NOMO-1 treated with DMSO at 0.1 percent for 48 hours (cell line): ENCODE data around the gene DDX1.

Experiments used
- DNase-seq: peaks from one replicate; lab custom pipeline; 2025; ENCODE audit not compliant: unreplicated experiment; lab: John Stamatoyannopoulos, UW

Gene DDX1

GRCh38 chr2:15626967-15627366 is 35.3 kb downstream of the DDX1 start:
- DNase-seq: no peak

- no peak for DNase-seq
Observed at GRCh38 chr2:15627817-15628684, 36.4 kb downstream of the DDX1 start.

GRCh38 chr2:15628899-15629855 is 37.5 kb downstream of the DDX1 start:
- DNase-seq: no peak

- DNase-seq: no peak
Observed at GRCh38 chr2:15630121-15630977, 38.7 kb downstream of the DDX1 start.

GRCh38 chr2:15630978-15631719 is 39.5 kb downstream of the DDX1 start:
- DNase-seq: no peak

GRCh38 chr2:15631883-15632282 is 40.2 kb downstream of the DDX1 start:
- DNase-seq: no peak

GRCh38 chr2:15633043-15633970 is 41.6 kb downstream of the DDX1 start:
- DNase-seq: no peak

- no peak for DNase-seq
Observed at GRCh38 chr2:15633971-15634346, 42.3 kb downstream of the DDX1 start.

- no peak for DNase-seq
Observed at GRCh38 chr2:15634846-15635490, 43.3 kb downstream of the DDX1 start.

- DNase-seq: peak; percentile 17
Observed at GRCh38 chr2:15636972-15637785, 45.5 kb downstream of the DDX1 start.

GRCh38 chr2:15638720-15639119 is 47.1 kb downstream of the DDX1 start:
- no peak for DNase-seq

- no peak for DNase-seq
Observed at GRCh38 chr2:15639323-15640251, 47.9 kb downstream of the DDX1 start.

GRCh38 chr2:15640261-15640711 is 48.6 kb downstream of the DDX1 start:
- peak; percentile 23 for DNase-seq

GRCh38 chr2:15640784-15641183 is 49.1 kb downstream of the DDX1 start:
- no peak for DNase-seq

GRCh38 chr2:15641530-15641982 is 49.9 kb downstream of the DDX1 start:
- DNase-seq: no peak

- no peak for DNase-seq
Observed at GRCh38 chr2:15642011-15642814, 50.5 kb downstream of the DDX1 start.
